Ishikawa (cell line): Measurements from ENCODE around the gene OSBPL8.

Source experiments
- CEBPB ChIP-seq: IDR thresholded peaks from 2 replicates; pipeline ENCODE4 v1.6.1; 2012
- CREB1 ChIP-seq: IDR thresholded peaks from 2 replicates; pipeline ENCODE4 v1.6.1; 2012; ENCODE audit warnings: low read depth
- EGR1 ChIP-seq: IDR thresholded peaks from 2 replicates; pipeline ENCODE4 v1.6.1; 2012
- EP300 ChIP-seq: IDR thresholded peaks from 2 replicates; pipeline ENCODE4 v1.6.1; 2012; ENCODE audit warnings: borderline replicate concordance
- FOXM1 ChIP-seq: IDR thresholded peaks from 2 replicates; pipeline ENCODE4 v1.6.1; 2012; ENCODE audit warnings: low read depth, borderline replicate concordance
- MAX ChIP-seq: IDR thresholded peaks from 2 replicates; pipeline ENCODE4 v1.6.1; 2012
- NFIC ChIP-seq: IDR thresholded peaks from 2 replicates; pipeline ENCODE4 v1.6.1; 2012
- RAD21 ChIP-seq: IDR thresholded peaks from 2 replicates; pipeline ENCODE4 v1.6.1; 2012; ENCODE audit warnings: low read depth
- REST ChIP-seq: IDR thresholded peaks from 2 replicates; pipeline ENCODE4 v1.6.1; 2012; ENCODE audit warnings: low read depth, mild to moderate bottlenecking
- TAF1 ChIP-seq: IDR thresholded peaks from 2 replicates; pipeline ENCODE4 v1.6.1; 2012; ENCODE audit warnings: low read depth, mild to moderate bottlenecking
- TCF12 ChIP-seq: IDR thresholded peaks from 2 replicates; pipeline ENCODE4 v1.6.1; 2012; ENCODE audit warnings: low read depth
- TEAD4 ChIP-seq: IDR thresholded peaks from 2 replicates; pipeline ENCODE4 v1.6.1; 2012
- USF1 ChIP-seq: IDR thresholded peaks from 2 replicates; pipeline ENCODE4 v1.6.1; 2012
- YY1 ChIP-seq: IDR thresholded peaks from 2 replicates; pipeline ENCODE4 v1.6.1; 2012; ENCODE audit warnings: low read depth
- ZBTB7A ChIP-seq: IDR thresholded peaks from 2 replicates; pipeline ENCODE4 v1.6.1; 2012; ENCODE audit warnings: low read depth

OSBPL8 gene

GRCh38 chr12:76562130-76562529 is 2.6 kb upstream of the OSBPL8 start:
- TF ChIP-seq CREB1 (no peak), RAD21 (no peak), YY1 (no peak), REST (no peak), USF1 (no peak), EP300 (no peak), TCF12 (no peak)

GRCh38 chr12:76560086-76560491 is 518 bp upstream of the OSBPL8 start:
- TF ChIP-seq EGR1 (no peak), TCF12 (no peak), TEAD4 (no peak), FOXM1 (no peak), REST (no peak)

GRCh38 chr12:76558684-76559399 is 729 bp downstream of the OSBPL8 start:
- no peak for TF ChIP-seq REST
- 0 out of 2 replicates have a peak, but pooled peaks have one; percentile 25 for TF ChIP-seq EGR1

- no peak for TF ChIP-seq RAD21
- TF ChIP-seq CREB1: no peak
- no peak for TF ChIP-seq REST
- no peak for TF ChIP-seq TAF1
- TF ChIP-seq TCF12: no peak
- TF ChIP-seq EP300: no peak
- no peak for TF ChIP-seq FOXM1
- TF ChIP-seq USF1: no peak
- no peak for TF ChIP-seq NFIC
- TF ChIP-seq CEBPB: no peak
- no peak for TF ChIP-seq MAX
- TF ChIP-seq ZBTB7A: no peak
- TF ChIP-seq YY1: no peak
- TF ChIP-seq TEAD4: no peak
- TF ChIP-seq EGR1: no peak
These were observed 3.2 kb downstream of the OSBPL8 start for GRCh38 chr12:76556368-76556767.
